Stimulated activated CD4-positive, alpha-beta T cell treated with anti-CD3 and anti-CD28 coated beads, TNF-alpha, amount 100 ng/mL, for 1 hour (primary cell): Measurements from ENCODE around the gene HECTD3.
"Not testable (repeated sequence)": the region's sequence is repeated elsewhere in the genome, so short reads cannot be mapped to it uniquely, and the experiment has no call there.

Experiments
- DNase-seq, 3 donors: peaks; one replicate each; pipeline ENCODE4 v3.0.0-alpha.2; 2020; ENCODE audit warnings: low read depth in 3 of 3, low spot score in 1 of 3

HECTD3 gene

GRCh38 chr1:44994309-44994898 lies 16.7 kb downstream of the HECTD3 start:
- DNase-seq: no peak

- DNase-seq: no peak
Measured at GRCh38 chr1:44988531-44989156, 22.5 kb downstream of the HECTD3 start.

GRCh38 chr1:44985747-44986359 lies 25.3 kb downstream of the HECTD3 start:
- DNase-seq: no peak

GRCh38 chr1:44977372-44977771 lies 33.8 kb downstream of the HECTD3 start:
- DNase-seq: not testable (repeated sequence)

GRCh38 chr1:44976252-44976651 lies 34.9 kb downstream of the HECTD3 start:
- DNase-seq: no peak

GRCh38 chr1:44973645-44974044 lies 37.5 kb downstream of the HECTD3 start:
- no peak for DNase-seq

GRCh38 chr1:44970317-44970716 lies 40.8 kb downstream of the HECTD3 start:
- no peak for DNase-seq

- no peak for DNase-seq
Measured at GRCh38 chr1:44964396-44964795, 46.7 kb downstream of the HECTD3 start.

- no peak for DNase-seq
Measured at GRCh38 chr1:44962729-44963128, 48.4 kb downstream of the HECTD3 start.

GRCh38 chr1:44962022-44962421 lies 49.1 kb downstream of the HECTD3 start:
- not testable (repeated sequence) for DNase-seq

GRCh38 chr1:44957566-44957965 lies 53.6 kb downstream of the HECTD3 start:
- DNase-seq: not testable (repeated sequence)

- DNase-seq: not testable (repeated sequence)
Measured at GRCh38 chr1:44956077-44956476, 55.0 kb downstream of the HECTD3 start.
